Measurements from ENCODE around the gene DUS2.

DUS2 gene

DNA sequence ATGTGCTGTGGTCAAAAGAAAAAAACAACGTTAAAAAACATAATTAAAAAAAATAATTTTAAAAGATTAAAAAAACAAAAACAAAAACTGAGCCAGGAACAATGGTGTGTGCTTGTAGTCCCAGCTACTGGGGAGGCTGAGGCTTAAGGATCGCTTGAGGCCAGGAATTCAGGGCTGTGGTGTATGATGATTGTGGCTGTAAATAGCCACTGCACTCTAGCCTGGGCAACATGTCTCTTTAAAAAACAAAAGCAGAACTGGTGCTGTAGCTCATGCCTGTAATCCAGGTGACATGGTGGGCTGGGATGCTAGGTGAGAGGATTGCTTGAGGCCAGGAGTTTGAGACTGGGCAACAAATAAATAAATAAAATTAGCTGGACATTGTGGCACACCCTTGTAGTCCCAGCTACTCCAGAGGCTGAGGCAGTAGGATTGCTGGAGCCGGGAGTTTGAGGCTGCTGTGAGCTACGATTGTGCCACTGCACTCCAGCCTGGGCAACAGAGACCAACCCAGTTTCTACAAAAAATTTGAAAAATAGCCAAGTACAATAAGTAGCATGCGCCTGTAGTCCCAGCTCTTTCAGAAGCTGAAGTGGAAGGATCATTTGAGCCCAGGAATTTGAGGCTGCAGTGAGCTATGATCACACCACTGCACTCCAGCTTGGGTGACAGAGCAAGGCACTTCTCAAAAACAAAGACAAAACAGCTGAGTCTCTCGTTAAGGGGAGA, 105.7 kb downstream of the DUS2 start:
- no peak for DNase-seq (ENCODE audit: low read depth)
